Stimulated activated CD4-positive, alpha-beta T cell treated with anti-CD3 and anti-CD28 coated beads, Interleukin-2, amount 100 ng/mL, for 4 hours (primary cell): ENCODE measurements around the gene MPP7.

Source experiments
- DNase-seq: peaks from one replicate; pipeline ENCODE4 v3.0.0-alpha.2; 2020; ENCODE audit warnings: low read depth

MPP7 gene

DNA sequence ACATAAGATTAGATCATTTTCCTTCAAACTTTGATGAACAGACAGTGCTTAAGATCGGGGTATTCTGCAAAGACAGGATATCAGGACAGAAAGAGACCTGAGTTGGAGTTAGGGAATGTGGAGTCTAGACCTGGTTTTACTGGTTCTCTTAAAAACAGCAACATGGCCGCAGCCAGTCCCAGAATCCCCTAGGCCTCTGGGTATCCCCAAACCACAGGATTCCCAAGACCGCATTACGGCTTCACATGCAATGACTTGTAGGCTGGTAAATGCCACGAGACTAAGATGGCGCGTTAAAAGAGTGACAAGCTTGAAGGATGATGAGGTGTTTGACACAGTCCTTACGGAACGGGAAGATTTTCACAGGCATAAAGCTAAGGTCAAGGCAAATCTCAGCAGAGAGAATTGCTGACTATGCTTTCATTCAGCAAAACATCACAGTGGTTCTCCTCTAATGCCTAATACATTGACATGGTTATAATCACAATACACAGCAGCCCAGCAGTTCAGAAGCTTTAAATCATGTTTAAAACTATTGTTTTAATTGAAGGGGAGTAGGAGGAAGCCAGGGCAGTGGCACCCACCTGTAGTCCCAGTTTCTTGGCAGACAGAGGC, 32.9 kb downstream of the MPP7 start:
- DNase-seq, result no peak

DNA sequence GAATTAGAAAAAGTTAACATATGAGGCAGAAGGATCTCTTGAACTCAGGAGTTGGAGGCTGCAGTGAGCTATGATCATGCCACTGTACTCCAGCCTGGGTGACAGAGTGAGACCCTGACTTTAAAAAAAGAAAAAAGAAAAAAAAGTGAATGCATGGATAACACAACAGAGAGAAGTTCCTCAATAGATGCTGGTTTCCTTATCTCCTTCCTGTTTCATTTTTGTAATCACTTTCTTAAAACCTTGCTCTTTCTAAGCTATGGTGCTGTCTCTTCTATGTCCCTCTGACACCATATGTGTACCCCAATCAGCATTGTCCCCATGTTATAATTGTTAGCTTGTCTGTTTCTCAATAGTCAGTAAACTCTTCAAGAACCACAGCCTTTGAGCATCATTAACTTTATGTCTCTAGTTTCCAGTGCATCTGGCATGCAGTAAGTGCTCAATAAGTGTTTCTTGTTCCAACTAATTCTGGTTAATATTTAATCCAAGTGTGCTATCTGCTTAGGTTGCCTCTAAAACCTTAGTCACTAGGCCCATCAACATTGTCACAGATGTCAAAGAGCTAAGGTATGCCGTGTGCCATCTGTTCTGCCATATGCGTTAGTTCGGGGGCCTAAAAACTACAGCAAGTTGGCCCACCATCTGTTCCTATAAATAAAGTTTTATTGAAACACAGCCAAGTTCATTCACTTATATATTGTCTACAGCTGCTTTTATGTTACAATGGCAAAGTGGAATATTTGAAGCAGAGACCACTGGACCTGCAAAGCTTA, 36.2 kb downstream of the MPP7 start:
- DNase-seq, result no peak

DNA sequence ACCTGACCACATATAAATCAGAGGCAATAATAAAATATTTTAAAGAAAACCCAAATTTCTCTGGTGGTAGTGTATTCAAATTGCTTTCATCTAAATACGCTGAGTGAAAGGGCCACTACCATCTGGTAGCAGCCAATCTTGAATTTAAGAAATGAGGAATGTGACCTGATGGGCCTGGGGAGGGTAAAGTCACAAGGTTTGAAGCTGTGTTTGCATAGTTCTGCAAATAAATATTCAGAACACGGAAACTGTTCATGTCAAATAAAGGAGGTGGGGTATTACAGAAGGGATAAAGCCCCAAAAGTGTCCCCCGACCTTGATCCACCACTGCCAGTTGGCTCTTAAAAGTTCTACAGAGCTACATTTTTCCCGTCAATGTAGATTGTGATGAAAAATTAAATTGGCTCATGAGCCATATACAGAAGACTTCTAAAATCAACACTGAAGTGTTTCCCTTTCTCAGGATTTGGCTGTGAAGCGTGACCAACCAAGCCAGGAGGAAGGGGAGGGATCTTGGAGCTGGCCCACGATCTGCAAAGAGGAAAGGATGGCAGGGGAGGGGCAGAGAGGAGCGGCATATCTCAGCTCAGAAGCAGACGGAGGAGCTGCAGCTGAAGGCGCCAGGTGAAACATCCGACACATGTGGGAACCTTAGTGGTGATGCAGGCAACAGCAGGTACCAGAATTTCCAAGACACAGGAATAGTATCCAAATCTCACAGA, 39.6 kb downstream of the MPP7 start:
- DNase-seq, result no peak

DNA sequence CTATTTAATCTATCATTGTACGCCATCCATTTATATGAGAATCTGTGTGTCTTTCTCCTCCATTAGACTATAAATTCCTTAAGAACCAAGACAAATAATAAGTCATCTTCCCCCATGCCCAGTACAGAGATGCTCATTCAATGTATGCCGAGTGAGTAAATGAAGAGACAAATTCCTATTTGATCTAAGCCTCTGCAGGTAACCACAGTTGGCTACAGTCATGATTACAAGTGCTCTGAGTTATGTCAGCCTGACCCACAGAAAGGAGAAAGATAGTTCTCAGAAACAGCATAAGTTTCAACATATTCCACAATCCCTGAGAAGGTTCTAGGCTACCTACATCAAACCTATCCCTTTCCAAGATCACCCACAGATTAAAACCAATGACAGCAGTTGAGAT, 46.1 kb downstream of the MPP7 start:
- no peak for DNase-seq

DNA sequence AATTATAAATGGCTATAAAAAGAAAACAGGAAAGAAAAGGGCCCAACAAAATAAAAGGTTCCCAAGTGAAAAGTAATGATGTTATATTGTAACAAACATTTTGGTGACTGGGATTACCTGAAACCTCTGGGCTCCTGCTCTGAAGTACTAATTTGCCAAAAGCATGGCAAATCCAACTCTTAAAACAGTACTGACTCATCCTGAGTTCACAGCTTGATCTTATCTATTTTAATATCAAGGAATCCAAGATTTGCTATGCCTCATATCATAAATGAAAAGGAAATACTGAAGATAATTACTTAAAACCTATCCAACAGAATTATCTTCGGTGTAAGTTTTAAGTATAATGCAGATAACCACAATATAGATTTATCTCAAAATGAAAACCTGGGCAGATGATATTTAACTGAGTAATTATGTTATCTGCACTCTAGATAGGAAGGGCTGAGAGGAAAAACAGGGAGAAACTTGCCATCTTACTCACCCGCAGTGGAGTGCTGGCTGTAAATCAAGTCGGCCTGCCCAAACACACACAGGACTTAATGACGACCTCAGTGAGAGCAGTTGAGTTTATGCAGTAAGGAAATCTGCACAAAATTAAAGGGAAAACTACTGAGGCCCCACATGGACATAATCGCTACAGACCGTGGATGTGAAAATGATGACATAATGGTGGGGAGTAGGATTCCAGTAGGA, 48.4 kb downstream of the MPP7 start:
- no peak for DNase-seq

DNA sequence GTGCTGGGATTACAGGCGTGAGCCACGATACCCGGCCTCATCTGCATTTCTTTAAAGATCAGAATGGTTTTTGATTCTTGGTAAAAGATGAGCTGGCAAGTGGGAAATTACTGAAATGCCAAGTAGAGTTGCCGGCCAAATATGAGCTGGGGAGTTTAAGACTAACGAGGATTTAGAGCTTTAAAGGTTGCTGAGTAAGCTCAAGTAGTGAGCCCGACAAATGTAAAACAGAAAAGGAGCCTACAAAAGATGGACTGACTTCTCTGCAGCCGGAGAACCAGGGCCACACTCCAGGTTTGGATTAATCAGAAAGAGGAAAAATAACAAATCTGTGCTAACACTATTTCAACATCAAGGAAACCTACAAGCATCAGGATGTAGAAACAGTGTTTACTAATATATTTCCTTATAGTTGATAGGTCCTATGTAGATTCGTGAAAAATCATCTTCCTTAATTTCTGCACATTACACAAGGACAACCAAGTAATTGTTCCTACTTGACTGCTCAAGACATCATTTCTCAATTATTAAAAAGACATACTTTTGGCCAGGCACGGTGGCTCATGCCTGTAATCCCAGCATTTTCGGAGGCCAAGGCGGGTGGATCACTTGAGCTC, 49.6 kb downstream of the MPP7 start:
- DNase-seq, result no peak
